M059J (cell line): Measurements from ENCODE around the gene BIVM. TPM values are rescaled to one million over a fixed set of nuclear protein-coding genes. Genes with fewer than 3 reads are reported as not detected.
"Not testable (repeated sequence)": the region's sequence is repeated elsewhere in the genome, so short reads cannot be mapped to it uniquely, and the experiment has no call there.

ENCODE experiments used
- DNase-seq: peaks from one replicate; pipeline ENCODE4 v3.0.0-alpha.2; 2012; ENCODE audit warnings: low read depth
- total RNA-seq: library from RNA; depleted of rRNA; stranded (reverse); fragments of >200 nt; shearing (Covaris generic); gene quantifications from 2 replicates; pipeline ENCODE4 v1.2.3, GENCODE V29; 2014; rRNA removed

Gene BIVM
- total RNA-seq: 7.0 and 10.1 TPM in 2 replicates

GRCh38 chr13:102798581-102799425 is at the start of gene BIVM, which contains the start of gene POGLUT2:
TSS of gene BIVM (plus strand) at chr13:102799119. CDS start at chr13:102807268, 8,149 bp downstream.
TSS of gene POGLUT2 (minus strand) at chr13:102798976. CDS start at chr13:102798670, 306 bp downstream.
- DNase-seq: peak; percentile 91

GRCh38 chr13:102751886-102752285 is 47.0 kb upstream of the BIVM start:
- no peak for DNase-seq

- no peak for DNase-seq
These were observed 41.9 kb upstream of the BIVM start for GRCh38 chr13:102757006-102757405.

GRCh38 chr13:102758842-102759241 is 40.1 kb upstream of the BIVM start:
- DNase-seq: no peak

- DNase-seq: no peak
These were observed 37.8 kb upstream of the BIVM start for GRCh38 chr13:102761071-102761470.

GRCh38 chr13:102763741-102764140 is 35.2 kb upstream of the BIVM start:
- no peak for DNase-seq

GRCh38 chr13:102768909-102769308 is 30.0 kb upstream of the BIVM start:
- DNase-seq: no peak

- DNase-seq: peak; percentile 6
These were observed 29.2 kb upstream of the BIVM start for GRCh38 chr13:102769679-102770078.

- no peak for DNase-seq
These were observed 28.5 kb upstream of the BIVM start for GRCh38 chr13:102770435-102770834.

- DNase-seq: no peak
These were observed 27.4 kb upstream of the BIVM start for GRCh38 chr13:102771298-102772041.

- no peak for DNase-seq
These were observed 26.9 kb upstream of the BIVM start for GRCh38 chr13:102772042-102772425.

GRCh38 chr13:102773441-102774213 is 25.3 kb upstream of the BIVM start, which contains the start of gene TEX30:
TSS of gene TEX30 (minus strand) at chr13:102773786. CDS start at chr13:102770026, 3,760 bp downstream.
- DNase-seq: peak; percentile 81

GRCh38 chr13:102774214-102774568 is 24.7 kb upstream of the BIVM start:
- DNase-seq: no peak

GRCh38 chr13:102774591-102775520 is 24.1 kb upstream of the BIVM start:
- DNase-seq: no peak

GRCh38 chr13:102776271-102776670 is 22.6 kb upstream of the BIVM start:
- no peak for DNase-seq

GRCh38 chr13:102777736-102778135 is 21.2 kb upstream of the BIVM start:
- no peak for DNase-seq

GRCh38 chr13:102779436-102780159 is 19.3 kb upstream of the BIVM start:
- no peak for DNase-seq

GRCh38 chr13:102780656-102781055 is 18.3 kb upstream of the BIVM start:
- DNase-seq: not testable (repeated sequence)

- no peak for DNase-seq
These were observed 17.3 kb upstream of the BIVM start for GRCh38 chr13:102781591-102781990.

- DNase-seq: no peak
These were observed 14.4 kb upstream of the BIVM start for GRCh38 chr13:102784483-102784882.
